Measurements from ENCODE around the gene SLC12A1. TPM values are rescaled to one million over a fixed set of nuclear protein-coding genes. Genes with fewer than 3 reads are reported as not detected.

The SLC12A1 gene
- total RNA-seq, 2 donors from 2014 or later: not detected

GRCh38 chr15:48315041-48315440 lies 108.9 kb downstream of the SLC12A1 start:
- H3K27ac Mint-ChIP-seq: no peak overlapping the region

DNA sequence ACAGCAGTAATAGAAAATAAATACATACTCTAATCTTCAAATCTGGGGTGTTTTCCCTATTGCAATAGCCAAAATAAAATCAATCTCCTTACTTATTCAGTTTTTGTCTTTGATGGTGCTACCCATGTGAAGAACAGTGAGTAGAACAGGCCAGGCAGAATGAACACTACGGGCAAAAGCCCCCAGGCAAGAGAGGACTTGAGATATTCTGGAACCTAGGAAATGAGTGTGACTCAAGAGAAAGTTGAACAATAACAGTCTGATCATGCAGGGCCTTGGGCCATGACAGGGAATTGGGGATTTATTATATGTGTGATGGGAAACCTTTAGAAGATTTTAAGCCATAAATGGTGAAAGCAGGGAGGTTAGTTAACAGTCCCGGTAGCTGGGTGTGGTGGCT lies 111.1 kb downstream of the SLC12A1 start:
- DNase-seq: no peak
- WGBS, 2 experiments (ENCODE audit: insufficient coverage in 1 of 2, insufficient read length in 1 of 2): 92 to 100% methylated on average over 2 of the region's 2 CpGs
- Histone ChIP-seq H3K9ac (ENCODE audit: extremely low read depth, low read length, poor library complexity, severe bottlenecking) (no peak overlapping the region), H3K4me1 (ENCODE audit: control insufficient read depth, insufficient read depth, low read length) (no peaks in the 10 kb centered on the region), H3K9me3 (ENCODE audit: control insufficient read depth, low read length) (no peaks in the 10 kb centered on the region), H3K4me3 (ENCODE audit: low read length) (no peak overlapping the region), H3K27me3 (ENCODE audit: control insufficient read depth, insufficient read depth, low read length, poor library complexity, severe bottlenecking) (no peaks in the 10 kb centered on the region), H3K36me3 (ENCODE audit: control insufficient read depth, insufficient read depth, low read length) (no peaks in the 10 kb centered on the region), H3K27ac (ENCODE audit: low read depth, low read length) (no peak overlapping the region)
- no peak for TF ChIP-seq CTCF (conservative IDR thresholded peaks at IDR 0.05)
- no peak overlapping the region for H3K27ac Mint-ChIP-seq
- H3K27me3 Mint-ChIP-seq (ENCODE audit: insufficient read depth): peaks cover 12% of the 10 kb centered on the region
- no peaks in the 10 kb centered on the region for H3K36me3 Mint-ChIP-seq (ENCODE audit: low read depth)
- H3K9me3 Mint-ChIP-seq: peaks cover 11% of the 10 kb centered on the region
- H3K4me1 Mint-ChIP-seq: no peaks in the 10 kb centered on the region
- no peak overlapping the region for H3K4me3 Mint-ChIP-seq

More at GRCh38 chr15:48315041-48315440, 108.9 kb downstream of the SLC12A1 start:
- no peak for TF ChIP-seq CTCF (conservative IDR thresholded peaks at IDR 0.05)
- Histone ChIP-seq H3K9me3 (ENCODE audit: control insufficient read depth, low read length) (no peaks in the 10 kb centered on the region), H3K9ac (ENCODE audit: extremely low read depth, low read length, poor library complexity, severe bottlenecking) (no peak overlapping the region), H3K4me3 (ENCODE audit: low read length) (no peak overlapping the region), H3K36me3 (ENCODE audit: control insufficient read depth, insufficient read depth, low read length) (no peaks in the 10 kb centered on the region), H3K27me3 (ENCODE audit: control insufficient read depth, insufficient read depth, low read length, poor library complexity, severe bottlenecking) (no peaks in the 10 kb centered on the region), H3K27ac (ENCODE audit: low read depth, low read length) (no peak overlapping the region), H3K4me1 (ENCODE audit: control insufficient read depth, insufficient read depth, low read length) (no peaks in the 10 kb centered on the region)
- no peak for DNase-seq
- Mint-ChIP-seq H3K36me3 (ENCODE audit: low read depth) (no peaks in the 10 kb centered on the region), H3K27me3 (ENCODE audit: insufficient read depth) (peaks cover 10% of the 10 kb centered on the region), H3K4me3 (no peak overlapping the region), H3K4me1 (no peaks in the 10 kb centered on the region), H3K9me3 (peaks cover 11% of the 10 kb centered on the region)
- 86 to 95% methylated on average over 4 to 10 of the region's 10 CpGs for WGBS, 2 experiments (ENCODE audit: insufficient coverage in 1 of 2, insufficient read length in 1 of 2)

DNA sequence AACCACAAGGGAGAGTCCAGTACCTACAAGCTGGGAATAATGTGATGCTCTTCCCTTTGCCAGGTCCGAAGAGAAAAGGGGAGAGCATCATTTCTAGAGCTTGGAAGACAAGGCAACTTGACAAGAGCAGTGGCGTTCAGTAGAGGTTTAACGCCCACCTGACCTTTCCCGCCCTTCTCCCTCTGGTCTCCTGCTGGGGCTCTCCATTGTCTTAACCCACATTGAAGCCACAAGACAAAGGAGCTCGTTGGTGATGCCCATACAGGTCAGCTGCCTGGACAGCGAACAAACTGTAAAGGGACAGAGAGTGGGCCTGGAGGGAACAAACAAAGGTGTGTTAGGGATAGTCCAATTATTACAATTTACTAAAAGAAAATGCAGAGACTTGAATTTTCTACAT lies 112.0 kb downstream of the SLC12A1 start:
- H3K9me3 ChIP-seq (ENCODE audit: control insufficient read depth, low read length): no peaks in the 10 kb centered on the region
- H3K4me3 Mint-ChIP-seq: no peak overlapping the region
- no peak overlapping the region for H3K4me3 ChIP-seq (ENCODE audit: low read length)
- H3K36me3 ChIP-seq (ENCODE audit: control insufficient read depth, insufficient read depth, low read length): no peaks in the 10 kb centered on the region
- H3K9ac ChIP-seq (ENCODE audit: extremely low read depth, low read length, poor library complexity, severe bottlenecking): no peak overlapping the region
- peaks cover 11% of the 10 kb centered on the region for H3K9me3 Mint-ChIP-seq
- H3K36me3 Mint-ChIP-seq (ENCODE audit: low read depth): no peaks in the 10 kb centered on the region
- H3K4me1 ChIP-seq (ENCODE audit: control insufficient read depth, insufficient read depth, low read length): no peaks in the 10 kb centered on the region
- H3K27me3 Mint-ChIP-seq (ENCODE audit: insufficient read depth): peaks cover 12% of the 10 kb centered on the region
- peaks cover 6% of the 10 kb centered on the region for H3K4me1 Mint-ChIP-seq
- H3K27ac ChIP-seq (ENCODE audit: low read depth, low read length): no peak overlapping the region
- peak; percentile 77 for DNase-seq
- WGBS, 2 experiments (ENCODE audit: insufficient coverage in 1 of 2, insufficient read length in 1 of 2): 52 to 66% methylated on average over 3 to 5 of the region's 6 CpGs
- no peak overlapping the region for H3K27ac Mint-ChIP-seq
- no peaks in the 10 kb centered on the region for H3K27me3 ChIP-seq (ENCODE audit: control insufficient read depth, insufficient read depth, low read length, poor library complexity, severe bottlenecking)
- no peak for TF ChIP-seq CTCF (conservative IDR thresholded peaks at IDR 0.05)

Data from endodermal cell (in vitro differentiated cells).